Caco-2 (cell line): Measurements from ENCODE around the gene P3H4. TPM values are rescaled to one million over a fixed set of nuclear protein-coding genes. Genes with fewer than 3 reads are reported as not detected.
A peak's percentile ranks its signal among the peaks of the same experiment; 100 is the strongest.

Experiments
- BruUV-seq: library from RNA; stranded (reverse); fragments of 400-500 nt; replicated peaks from 2 replicates; lab custom pipeline; 2021; lab: Mats Ljungman, UMichigan
- CTCF ChIA-PET: fragments of 300-600 bp; sonication (Branson Sonifier 250); formaldehyde crosslinking; loops from one replicate; lab custom pipeline; 2022; ENCODE audit warnings: antibody characterized with exemption; lab: Charles Lee
- POLR2A ChIA-PET: fragments of 300-600 bp; sonication (Branson Sonifier 250); formaldehyde crosslinking; loops from one replicate; lab custom pipeline; 2022; ENCODE audit warnings: antibody characterized with exemption; lab: Charles Lee
- DNase-seq, 2 experiments: peaks; one replicate each; pipeline versions ENCODE4 v3.0.0 to v3.0.0-alpha.2; 2020 to 2022
- H3K27me3 ChIP-seq: replicated peaks from 2 replicates; pipeline ENCODE4 v1.6.0; 2011; ENCODE audit warnings: low read length; ENCODE audit not compliant: control insufficient read depth, insufficient read depth
- H3K36me3 ChIP-seq: 2 replicates; pipeline ENCODE4 v1.5.1; 2011; ENCODE audit warnings: low read length; ENCODE audit not compliant: control insufficient read depth, insufficient read depth
- H3K4me1 ChIP-seq: fragments of 250-450 bp; sonication (Bioruptor Pico); 2 replicates; pipeline ENCODE4 v1.5.1; 2020; ENCODE audit warnings: mild to moderate bottlenecking
- H3K4me3 ChIP-seq: 2 replicates; pipeline ENCODE4 v1.5.1; 2011; ENCODE audit warnings: low read depth, mild to moderate bottlenecking, control low read depth, low read length
- H3K9me3 ChIP-seq: fragments of 250-450 bp; sonication (Bioruptor Pico); 2 replicates; pipeline ENCODE4 v1.5.1; 2020; ENCODE audit warnings: mild to moderate bottlenecking, moderate library complexity
- H3K27ac Mint-ChIP-seq: one replicate; pipeline ENCODE4 v1.8.0; 2022; ENCODE audit warnings: mixed read lengths; ENCODE audit not compliant: unreplicated experiment
- H3K27me3 Mint-ChIP-seq: one replicate; pipeline ENCODE4 v1.8.0; 2022; ENCODE audit warnings: mixed read lengths; ENCODE audit not compliant: insufficient read depth, unreplicated experiment
- H3K36me3 Mint-ChIP-seq: one replicate; pipeline ENCODE4 v1.8.0; 2022; ENCODE audit warnings: mild to moderate bottlenecking, mixed read lengths; ENCODE audit not compliant: insufficient read depth, unreplicated experiment
- H3K4me1 Mint-ChIP-seq: one replicate; pipeline ENCODE4 v1.8.0; 2022; ENCODE audit warnings: low read depth, mixed read lengths; ENCODE audit not compliant: unreplicated experiment
- H3K4me3 Mint-ChIP-seq: one replicate; pipeline ENCODE4 v1.8.0; 2022; ENCODE audit warnings: mild to moderate bottlenecking, moderate library complexity, mixed read lengths; ENCODE audit not compliant: unreplicated experiment
- H3K9me3 Mint-ChIP-seq: one replicate; pipeline ENCODE4 v1.8.0; 2022; ENCODE audit warnings: mixed read lengths; ENCODE audit not compliant: unreplicated experiment
- CTCF ChIP-seq, 2 experiments: fragments of 200-600 bp in 1 of 2; IDR thresholded peaks; 1 replicate in 1 of 2; 2 replicates in 1 of 2; pipeline versions ENCODE4 v1.5.1 to v1.8.0; 2011 to 2022; ENCODE audit warnings: antibody characterized with exemption in 1 of 2, control low read depth in 1 of 2, inconsistent platforms in 1 of 2, low read depth in 1 of 2, low read length in 1 of 2, mild to moderate bottlenecking in 1 of 2, moderate library complexity in 1 of 2; ENCODE audit not compliant: insufficient read depth in 1 of 2, severe bottlenecking in 1 of 2, unreplicated experiment in 1 of 2
- intact Hi-C: fragments of 100-400 bp; cut with micrococcal nuclease; formaldehyde crosslinking; loops from one replicate; pipeline ENCODE4 v1.10.0; 2022; ENCODE audit not compliant: unreplicated experiment
- total RNA-seq: library from RNA; stranded (reverse); gene quantifications from 2 replicates; pipeline ENCODE4 v1.2.3, GENCODE V29; 2022

The P3H4 gene
- total RNA-seq, 1 experiment from 2014 or later = 39.2 TPM

DNA sequence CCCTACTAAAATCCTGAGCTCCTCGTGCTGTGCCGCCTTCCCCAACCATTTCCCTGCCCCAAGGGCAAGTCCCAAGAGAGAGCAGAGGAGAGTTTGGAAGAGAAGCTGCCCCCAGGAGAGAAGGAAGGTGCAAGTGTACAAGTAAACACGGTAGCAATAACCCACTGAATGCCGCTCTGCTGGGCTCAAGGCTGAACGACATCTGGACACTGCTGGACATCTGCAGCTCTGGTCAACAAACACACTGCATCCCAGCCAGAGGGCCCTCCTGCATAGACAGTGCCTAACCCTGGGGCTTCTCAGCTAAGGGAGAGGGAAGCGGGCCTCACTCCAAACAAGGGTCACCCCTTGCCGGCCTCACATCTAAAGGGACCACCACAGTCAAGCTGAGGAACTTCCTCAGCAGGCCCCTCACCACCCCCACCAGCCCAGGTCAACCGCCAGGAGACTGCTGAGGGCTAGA, 38.0 kb downstream of the P3H4 start:
- Mint-ChIP-seq H3K9me3 (no peaks in the 10 kb centered on the region), H3K36me3 (peaks cover 97% of the 10 kb centered on the region), H3K4me1 (peaks cover 41% of the 10 kb centered on the region), H3K27ac (peak overlapping the region; percentile 92), H3K27me3 (no peaks in the 10 kb centered on the region), H3K4me3 (peak overlapping the region; percentile 64)
- BruUV-seq = no TSS peak
- peaks cover 17% of the 10 kb centered on the region for H3K36me3 ChIP-seq
- H3K4me1 ChIP-seq = peaks cover 74% of the 10 kb centered on the region
- ChIA-PET CTCF (interaction anchor here (0.8 to 1.6 kb wide), 6 partner anchors 11 to 38 kb away, joined by 3 to 12 read pairs (median 4); partner anchors contain the start of genes JUP and P3H4), POLR2A (interaction anchor here (0.6 to 3.0 kb wide), 5 partner anchors 8 to 39 kb away, joined by 3 to 24 read pairs (median 4); partner anchors contain the start of genes FKBP10, JUP and P3H4)
- no peak for TF ChIP-seq CTCF (IDR thresholded peaks at IDR 0.05; ENCODE audit: insufficient read depth in 1 of 2, low read depth in 1 of 2, low read length in 1 of 2, severe bottlenecking in 1 of 2, unreplicated experiment in 1 of 2)
- H3K4me3 ChIP-seq = no peak overlapping the region
- intact Hi-C loops = no loop called here
- H3K9me3 ChIP-seq = no peaks in the 10 kb centered on the region
- no peak for DNase-seq
- no peaks in the 10 kb centered on the region for H3K27me3 ChIP-seq

GRCh38 chr17:41773190-41773588, 38.6 kb downstream of the P3H4 start:
- Mint-ChIP-seq H3K4me1 (peaks cover 41% of the 10 kb centered on the region), H3K9me3 (no peaks in the 10 kb centered on the region), H3K36me3 (peaks cover 97% of the 10 kb centered on the region), H3K27ac (peak overlapping the region; percentile 92), H3K27me3 (no peaks in the 10 kb centered on the region), H3K4me3 (peak overlapping the region; percentile 64)
- Histone ChIP-seq H3K27me3 (no peaks in the 10 kb centered on the region), H3K4me1 (peaks cover 68% of the 10 kb centered on the region), H3K4me3 (peak overlapping the region; percentile 20; the same call in 1 of the 2 replicates), H3K9me3 (no peaks in the 10 kb centered on the region), H3K36me3 (peaks cover 19% of the 10 kb centered on the region)
- TF ChIP-seq CTCF (IDR thresholded peaks at IDR 0.05; ENCODE audit: insufficient read depth in 1 of 2, low read depth in 1 of 2, low read length in 1 of 2, severe bottlenecking in 1 of 2, unreplicated experiment in 1 of 2) = no peak
- peak; percentile 81 to 92 for DNase-seq
- ChIA-PET CTCF (interaction anchor here (0.6 to 1.4 kb wide), 6 partner anchors 8 to 28 kb away, joined by 3 to 12 read pairs (median 5); partner anchors contain the start of gene JUP), POLR2A (interaction anchor here (0.6 to 3.0 kb wide), 5 partner anchors 9 to 39 kb away, joined by 3 to 24 read pairs (median 4); partner anchors contain the start of genes FKBP10, JUP and P3H4)
- no TSS peak for BruUV-seq
- intact Hi-C loops = no loop called here

GRCh38 chr17:41772586-41773189, 39.1 kb downstream of the P3H4 start:
- Histone ChIP-seq H3K4me3 (peak overlapping the region; percentile 20), H3K27me3 (no peaks in the 10 kb centered on the region), H3K4me1 (peaks cover 63% of the 10 kb centered on the region), H3K36me3 (peaks cover 21% of the 10 kb centered on the region), H3K9me3 (no peaks in the 10 kb centered on the region)
- no peak for TF ChIP-seq CTCF (IDR thresholded peaks at IDR 0.05; ENCODE audit: insufficient read depth in 1 of 2, low read depth in 1 of 2, low read length in 1 of 2, severe bottlenecking in 1 of 2, unreplicated experiment in 1 of 2)
- peaks cover 41% of the 10 kb centered on the region for H3K4me1 Mint-ChIP-seq
- H3K27me3 Mint-ChIP-seq = no peaks in the 10 kb centered on the region
- peaks cover 97% of the 10 kb centered on the region for H3K36me3 Mint-ChIP-seq
- ChIA-PET POLR2A (interaction anchor here (1.4 to 3.0 kb wide), 2 partner anchors 13 to 39 kb away, joined by 3 to 24 read pairs; partner anchors contain the start of genes JUP and P3H4), CTCF (interaction anchor here (0.6 to 1.4 kb wide), 5 partner anchors 7 to 28 kb away, joined by 4 to 12 read pairs (median 5); partner anchors contain the start of gene JUP)
- intact Hi-C loops = loop anchor here (1.0 kb wide), 5 partner anchors 15 to 40 kb away; no protein-coding TSS in a partner anchor
- no peaks in the 10 kb centered on the region for H3K9me3 Mint-ChIP-seq
- peak overlapping the region; percentile 92 for H3K27ac Mint-ChIP-seq
- peak overlapping the region; percentile 64 for H3K4me3 Mint-ChIP-seq
- peak; percentile 62 to 77 for DNase-seq
- no TSS peak for BruUV-seq
